ENCODE data around the gene AHSA1. TPM values are rescaled to one million over a fixed set of nuclear protein-coding genes. Genes with fewer than 3 reads are reported as not detected.
"Not testable (repeated sequence)": the region's sequence is repeated elsewhere in the genome, so short reads cannot be mapped to it uniquely, and the experiment has no call there.

AHSA1 gene
- 90.1 and 126 TPM in 2 replicates for polyA plus RNA-seq (2011; rRNA removed)
- polyA minus RNA-seq (2011; rRNA and poly(A)+ RNA removed) = 61.3 and 93.9 TPM in 2 replicates

GRCh38 chr14:77457522-77458248 lies at the start of gene AHSA1, which contains the start of gene VIPAS39:
Gene AHSA1 (plus strand): TSS chr14:77458093. CDS start chr14:77458190, 97 bp downstream.
Gene VIPAS39 (minus strand): TSS chr14:77457601. CDS start chr14:77454102, 3,499 bp downstream.
- TF ChIP-seq CTCF (IDR thresholded peaks at IDR 0.05; ENCODE audit: insufficient read depth, low read depth, low read length) = no peak
- CTCF ChIA-PET = interaction anchor here (0.6 to 3.8 kb wide), 7 partner anchors 15 to 335 kb away, joined by 3 to 41 read pairs (median 3); no protein-coding TSS in a partner anchor
- Histone ChIP-seq H3K4me3 (ENCODE audit: low read depth, low read length) (peak within 1 kb of the TSS; percentile 94), H3K36me3 (ENCODE audit: control insufficient read depth, insufficient read depth, low read length) (peaks cover 9% of the 10 kb centered on the region), H3K27me3 (ENCODE audit: control insufficient read depth, insufficient read depth, low read length) (no peaks in the 10 kb centered on the region)
- DNase-seq (ENCODE audit: low read depth) = peak; percentile 96
- POLR2A ChIA-PET = interaction anchor here (0.5 to 0.7 kb wide), 3 partner anchors 20 to 418 kb away, joined by 3 to 5 read pairs (median 3); no protein-coding TSS in a partner anchor

- TF ChIP-seq CTCF (IDR thresholded peaks at IDR 0.05; ENCODE audit: insufficient read depth, low read depth, low read length) = 0 out of 2 replicates have a peak, but pooled peaks have one; percentile 12
- H3K4me3 ChIP-seq (ENCODE audit: low read depth, low read length) = no peak overlapping the region
- ChIA-PET CTCF (interaction anchor here (0.8 kb wide), 1 partner anchor 107 kb away, joined by 4 read pairs; no protein-coding TSS in a partner anchor), POLR2A (no interaction called here)
- H3K36me3 ChIP-seq (ENCODE audit: control insufficient read depth, insufficient read depth, low read length) = no peaks in the 10 kb centered on the region
- no peaks in the 10 kb centered on the region for H3K27me3 ChIP-seq (ENCODE audit: control insufficient read depth, insufficient read depth, low read length)
- DNase-seq (ENCODE audit: low read depth) = no peak
Observed at GRCh38 chr14:77409131-77409533, 48.8 kb upstream of the AHSA1 start.

GRCh38 chr14:77415403-77416030 lies 42.4 kb upstream of the AHSA1 start:
- H3K36me3 ChIP-seq (ENCODE audit: control insufficient read depth, insufficient read depth, low read length); H3K4me3 ChIP-seq (ENCODE audit: low read depth, low read length); H3K27me3 ChIP-seq (ENCODE audit: control insufficient read depth, insufficient read depth, low read length); DNase-seq (ENCODE audit: low read depth): not testable (repeated sequence)
- ChIA-PET CTCF (interaction anchor here (0.6 kb wide), 1 partner anchor 401 kb away, joined by 3 read pairs; no protein-coding TSS in a partner anchor), POLR2A (interaction anchor here (0.6 kb wide), 1 partner anchor 102 kb away, joined by 10 read pairs; no protein-coding TSS in a partner anchor)

- CTCF ChIA-PET; H3K36me3 ChIP-seq (ENCODE audit: control insufficient read depth, insufficient read depth, low read length): not testable (repeated sequence)
- POLR2A ChIA-PET = interaction anchor here (0.6 kb wide), 1 partner anchor 102 kb away, joined by 10 read pairs; no protein-coding TSS in a partner anchor
Observed at GRCh38 chr14:77416098-77416497, 41.8 kb upstream of the AHSA1 start.

GRCh38 chr14:77416836-77417235 lies 41.1 kb upstream of the AHSA1 start:
- no peak for DNase-seq (ENCODE audit: low read depth)
- ChIA-PET POLR2A (no interaction called here), CTCF (no interaction called here)
- H3K4me3 ChIP-seq (ENCODE audit: low read depth, low read length) = no peak overlapping the region
- H3K36me3 ChIP-seq (ENCODE audit: control insufficient read depth, insufficient read depth, low read length) = no peaks in the 10 kb centered on the region
- H3K27me3 ChIP-seq (ENCODE audit: control insufficient read depth, insufficient read depth, low read length) = no peaks in the 10 kb centered on the region
- TF ChIP-seq CTCF (IDR thresholded peaks at IDR 0.05; ENCODE audit: insufficient read depth, low read depth, low read length) = no peak

More at GRCh38 chr14:77416098-77416497, 41.8 kb upstream of the AHSA1 start:
- DNase-seq (ENCODE audit: low read depth); H3K27me3 ChIP-seq (ENCODE audit: control insufficient read depth, insufficient read depth, low read length); H3K4me3 ChIP-seq (ENCODE audit: low read depth, low read length): not testable (repeated sequence)

GRCh38 chr14:77421201-77421600 lies 36.7 kb upstream of the AHSA1 start:
- Histone ChIP-seq H3K27me3 (ENCODE audit: control insufficient read depth, insufficient read depth, low read length) (no peaks in the 10 kb centered on the region), H3K4me3 (ENCODE audit: low read depth, low read length) (no peak overlapping the region), H3K36me3 (ENCODE audit: control insufficient read depth, insufficient read depth, low read length) (peaks cover 5% of the 10 kb centered on the region)
- CTCF ChIA-PET = no interaction called here
- TF ChIP-seq CTCF (IDR thresholded peaks at IDR 0.05; ENCODE audit: insufficient read depth, low read depth, low read length) = no peak
- POLR2A ChIA-PET = no interaction called here
- DNase-seq (ENCODE audit: low read depth) = peak; percentile 21
